ENCODE data around the gene CLDN9.

Gene CLDN9

DNA sequence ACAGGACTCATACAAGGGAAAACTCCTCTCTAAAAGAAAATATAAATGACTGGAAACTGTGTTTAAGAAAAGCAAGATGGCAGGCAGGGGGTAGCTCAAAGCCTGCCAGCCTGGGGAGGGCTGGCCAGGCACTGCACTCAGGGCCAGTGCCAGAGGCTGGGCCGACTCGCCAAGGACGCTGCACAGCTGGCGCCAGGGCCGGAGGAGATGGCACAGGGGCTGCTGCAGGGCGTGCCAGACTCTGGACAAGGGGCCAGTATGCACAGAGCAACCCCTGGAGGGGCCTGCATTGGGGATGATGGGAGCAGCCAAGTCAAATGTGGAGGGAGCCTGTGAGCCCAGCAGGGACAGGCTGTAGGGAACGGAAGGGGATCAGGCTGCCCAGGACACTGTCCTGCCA is 36.5 kb upstream of the CLDN9 start:
- intact Hi-C loops (cut with DNase I; ENCODE audit: low total_unique reads), result no loop called here
- Histone ChIP-seq H3K27me3 (peaks cover 0 to 49% of the 10 kb centered on the region in 2 donors), H3K36me3 (no peaks in the 10 kb centered on the region), H3K4me3 (no peak overlapping the region), H3K9me3 (no peaks in the 10 kb centered on the region), H3K27ac (no peak overlapping the region), H3K4me1 (peaks cover 0 to 15% (median 13%) of the 10 kb centered on the region in 4 donors)
- DNase-seq, result no peak
- TF ChIP-seq, protein P1, sequence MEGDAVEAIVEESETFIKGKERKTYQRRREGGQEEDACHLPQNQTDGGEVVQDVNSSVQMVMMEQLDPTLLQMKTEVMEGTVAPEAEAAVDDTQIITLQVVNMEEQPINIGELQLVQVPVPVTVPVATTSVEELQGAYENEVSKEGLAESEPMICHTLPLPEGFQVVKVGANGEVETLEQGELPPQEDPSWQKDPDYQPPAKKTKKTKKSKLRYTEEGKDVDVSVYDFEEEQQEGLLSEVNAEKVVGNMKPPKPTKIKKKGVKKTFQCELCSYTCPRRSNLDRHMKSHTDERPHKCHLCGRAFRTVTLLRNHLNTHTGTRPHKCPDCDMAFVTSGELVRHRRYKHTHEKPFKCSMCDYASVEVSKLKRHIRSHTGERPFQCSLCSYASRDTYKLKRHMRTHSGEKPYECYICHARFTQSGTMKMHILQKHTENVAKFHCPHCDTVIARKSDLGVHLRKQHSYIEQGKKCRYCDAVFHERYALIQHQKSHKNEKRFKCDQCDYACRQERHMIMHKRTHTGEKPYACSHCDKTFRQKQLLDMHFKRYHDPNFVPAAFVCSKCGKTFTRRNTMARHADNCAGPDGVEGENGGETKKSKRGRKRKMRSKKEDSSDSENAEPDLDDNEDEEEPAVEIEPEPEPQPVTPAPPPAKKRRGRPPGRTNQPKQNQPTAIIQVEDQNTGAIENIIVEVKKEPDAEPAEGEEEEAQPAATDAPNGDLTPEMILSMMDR (IDR thresholded peaks at IDR 0.05), result no peak

DNA sequence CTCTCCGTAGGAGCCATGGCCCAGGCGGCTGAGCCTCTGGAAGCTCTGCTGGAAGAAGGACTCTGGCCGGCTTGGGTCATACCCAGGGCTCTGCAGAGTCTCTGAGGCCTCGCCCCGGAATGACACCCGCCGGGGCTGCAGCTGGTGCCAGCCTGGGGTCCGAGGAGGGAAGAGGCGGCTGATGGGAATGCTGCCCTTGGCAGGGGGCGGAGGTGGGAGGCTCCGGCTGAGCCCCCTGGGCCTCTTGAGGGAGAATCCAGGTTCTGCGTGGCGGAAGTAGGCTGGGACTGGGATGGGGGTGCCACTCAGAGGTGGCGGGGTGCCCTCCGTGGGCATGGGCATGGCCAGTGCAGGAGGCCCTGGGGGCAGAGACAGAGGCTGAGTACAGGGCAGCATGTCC is 36.0 kb upstream of the CLDN9 start:
- Histone ChIP-seq H3K36me3 (no peaks in the 10 kb centered on the region), H3K4me3 (no peak overlapping the region), H3K27me3 (peaks cover 0 to 49% of the 10 kb centered on the region in 2 donors), H3K9me3 (no peaks in the 10 kb centered on the region), H3K27ac (no peak overlapping the region), H3K4me1 (peaks cover 0 to 16% (median 14%) of the 10 kb centered on the region in 4 donors)
- DNase-seq, result no peak
- TF ChIP-seq, protein P1 (IDR thresholded peaks at IDR 0.05), result no peak
- intact Hi-C loops (cut with DNase I; ENCODE audit: low total_unique reads), result no loop called here

DNA sequence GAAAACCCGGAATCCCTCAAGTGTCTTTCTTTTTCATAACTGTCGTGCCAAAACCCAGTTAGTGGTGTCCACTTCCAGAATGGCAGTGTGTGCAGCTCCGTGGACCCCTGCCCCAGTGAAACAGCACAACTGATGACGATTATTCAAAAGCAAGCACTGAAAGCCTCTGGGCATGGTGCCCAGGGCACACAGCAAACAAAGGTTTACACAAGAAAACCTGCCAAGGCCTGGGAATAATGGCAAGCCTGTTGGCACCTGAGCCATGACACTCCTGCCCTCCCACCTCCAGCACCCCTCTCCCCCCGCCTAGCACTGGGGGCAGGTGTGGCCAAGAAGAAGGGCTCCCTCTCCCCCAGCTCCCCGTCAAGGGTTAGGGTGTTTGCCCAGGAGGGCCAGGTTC is 35.3 kb upstream of the CLDN9 start:
- TF ChIP-seq, protein P1 (IDR thresholded peaks at IDR 0.05), result no peak
- Histone ChIP-seq H3K4me3 (no peak overlapping the region), H3K4me1 (peaks cover 0 to 16% (median 14%) of the 10 kb centered on the region in 4 donors), H3K36me3 (no peaks in the 10 kb centered on the region), H3K27me3 (peaks cover 0 to 49% of the 10 kb centered on the region in 2 donors), H3K9me3 (no peaks in the 10 kb centered on the region), H3K27ac (no peak overlapping the region)
- intact Hi-C loops (cut with DNase I; ENCODE audit: low total_unique reads), result no loop called here
- DNase-seq, result no peak

- no peak for DNase-seq
- intact Hi-C loops (cut with DNase I; ENCODE audit: low total_unique reads), result no loop called here
- TF ChIP-seq, protein P1 (IDR thresholded peaks at IDR 0.05), result no peak
- Histone ChIP-seq H3K27ac (no peak overlapping the region), H3K4me3 (peak overlapping the region; percentile 72 to 75), H3K36me3 (no peaks in the 10 kb centered on the region), H3K9me3 (no peaks in the 10 kb centered on the region), H3K27me3 (peaks cover 0 to 41% of the 10 kb centered on the region in 2 donors), H3K4me1 (peaks cover 0 to 31% (median 25%) of the 10 kb centered on the region in 4 donors)
Measured at GRCh38 chr16:2979669-2980226, 33.0 kb upstream of the CLDN9 start.

- Histone ChIP-seq H3K27ac (peak within 1 kb of the TSS; percentile 82 to 86), H3K36me3 (no peaks in the 10 kb centered on the region), H3K4me3 (peak within 1 kb of the TSS; percentile 72 to 75), H3K9me3 (no peaks in the 10 kb centered on the region), H3K4me1 (peaks cover 0 to 39% (median 30%) of the 10 kb centered on the region in 4 donors), H3K27me3 (peaks cover 0 to 34% of the 10 kb centered on the region in 2 donors)
- TF ChIP-seq, protein P1 (IDR thresholded peaks at IDR 0.05), result no peak
- intact Hi-C loops (cut with DNase I; ENCODE audit: low total_unique reads), result no loop called here
- DNase-seq, result peak; percentile 80 to 94
Measured at GRCh38 chr16:2980227-2981176, 32.2 kb upstream of the CLDN9 start, which contains the start of gene PKMYT1. TSS of gene PKMYT1 (minus strand) at chr16:2980446. CDS start at chr16:2979657, 789 bp downstream.
